GM12874 (cell line): ENCODE measurements around the gene PAK1.

Source experiments
- TF ChIP-seq, protein P1 (sequence below): IDR thresholded peaks from 2 replicates; pipeline ENCODE4 v1.5.1; 2011; ENCODE audit warnings: low read depth, mild to moderate bottlenecking, control low read depth, low read length, moderate library complexity; ENCODE audit not compliant: insufficient read depth

The PAK1 gene

DNA sequence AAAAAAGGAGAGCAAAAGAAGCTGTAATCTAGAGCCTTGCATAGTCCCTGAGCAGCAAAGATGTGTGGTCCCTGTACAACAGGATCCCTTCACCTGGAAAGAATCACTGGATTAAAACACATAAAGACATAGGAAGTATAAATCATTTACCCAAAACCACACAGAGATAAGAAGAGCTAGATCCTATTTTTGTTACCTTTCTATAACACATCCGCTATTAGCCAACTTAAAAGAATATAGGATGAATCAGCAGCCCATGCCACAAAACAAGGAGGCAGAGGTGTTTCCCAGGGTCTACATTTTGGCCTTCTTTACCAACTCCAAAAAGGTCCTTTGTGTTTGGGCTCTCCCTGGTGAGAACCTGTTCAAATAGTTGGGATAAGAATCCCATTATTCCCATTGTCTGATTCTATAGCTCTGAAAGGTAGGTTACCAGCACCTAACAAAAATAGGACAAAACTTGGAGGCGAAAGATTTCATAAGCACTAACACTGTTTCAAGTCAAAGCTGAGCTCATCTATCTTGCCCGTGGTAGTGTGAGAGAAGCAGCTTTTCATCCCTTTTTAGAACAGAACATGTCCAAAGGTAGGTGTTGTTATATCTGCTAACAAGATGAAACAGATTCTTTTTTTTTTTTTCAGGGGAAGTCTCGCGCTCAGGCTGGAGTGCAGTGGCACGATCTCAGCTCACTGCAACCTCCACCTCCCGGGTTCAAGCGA lies 26.8 kb downstream of the PAK1 start:
- TF ChIP-seq, protein P1, sequence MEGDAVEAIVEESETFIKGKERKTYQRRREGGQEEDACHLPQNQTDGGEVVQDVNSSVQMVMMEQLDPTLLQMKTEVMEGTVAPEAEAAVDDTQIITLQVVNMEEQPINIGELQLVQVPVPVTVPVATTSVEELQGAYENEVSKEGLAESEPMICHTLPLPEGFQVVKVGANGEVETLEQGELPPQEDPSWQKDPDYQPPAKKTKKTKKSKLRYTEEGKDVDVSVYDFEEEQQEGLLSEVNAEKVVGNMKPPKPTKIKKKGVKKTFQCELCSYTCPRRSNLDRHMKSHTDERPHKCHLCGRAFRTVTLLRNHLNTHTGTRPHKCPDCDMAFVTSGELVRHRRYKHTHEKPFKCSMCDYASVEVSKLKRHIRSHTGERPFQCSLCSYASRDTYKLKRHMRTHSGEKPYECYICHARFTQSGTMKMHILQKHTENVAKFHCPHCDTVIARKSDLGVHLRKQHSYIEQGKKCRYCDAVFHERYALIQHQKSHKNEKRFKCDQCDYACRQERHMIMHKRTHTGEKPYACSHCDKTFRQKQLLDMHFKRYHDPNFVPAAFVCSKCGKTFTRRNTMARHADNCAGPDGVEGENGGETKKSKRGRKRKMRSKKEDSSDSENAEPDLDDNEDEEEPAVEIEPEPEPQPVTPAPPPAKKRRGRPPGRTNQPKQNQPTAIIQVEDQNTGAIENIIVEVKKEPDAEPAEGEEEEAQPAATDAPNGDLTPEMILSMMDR, result no peak

DNA sequence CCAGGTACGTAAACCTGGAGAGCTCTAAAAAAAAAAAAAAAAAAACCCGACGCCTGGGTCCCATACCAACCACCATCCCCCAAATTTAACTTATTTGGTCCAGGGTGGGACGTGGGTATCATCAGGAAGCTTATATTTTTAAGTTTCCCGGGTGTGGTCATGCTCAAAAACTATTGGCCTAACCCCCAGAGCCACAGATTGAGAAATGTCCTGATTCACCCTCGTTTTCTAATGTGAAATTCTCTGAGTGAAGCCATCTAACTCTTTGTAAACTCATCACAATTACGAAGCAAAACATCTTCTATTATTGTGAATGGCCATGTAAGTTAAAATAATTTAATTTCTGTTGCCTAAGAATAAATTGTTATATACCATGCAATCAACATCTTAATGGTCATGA lies 29.6 kb downstream of the PAK1 start:
- TF ChIP-seq, protein P1, result no peak

DNA sequence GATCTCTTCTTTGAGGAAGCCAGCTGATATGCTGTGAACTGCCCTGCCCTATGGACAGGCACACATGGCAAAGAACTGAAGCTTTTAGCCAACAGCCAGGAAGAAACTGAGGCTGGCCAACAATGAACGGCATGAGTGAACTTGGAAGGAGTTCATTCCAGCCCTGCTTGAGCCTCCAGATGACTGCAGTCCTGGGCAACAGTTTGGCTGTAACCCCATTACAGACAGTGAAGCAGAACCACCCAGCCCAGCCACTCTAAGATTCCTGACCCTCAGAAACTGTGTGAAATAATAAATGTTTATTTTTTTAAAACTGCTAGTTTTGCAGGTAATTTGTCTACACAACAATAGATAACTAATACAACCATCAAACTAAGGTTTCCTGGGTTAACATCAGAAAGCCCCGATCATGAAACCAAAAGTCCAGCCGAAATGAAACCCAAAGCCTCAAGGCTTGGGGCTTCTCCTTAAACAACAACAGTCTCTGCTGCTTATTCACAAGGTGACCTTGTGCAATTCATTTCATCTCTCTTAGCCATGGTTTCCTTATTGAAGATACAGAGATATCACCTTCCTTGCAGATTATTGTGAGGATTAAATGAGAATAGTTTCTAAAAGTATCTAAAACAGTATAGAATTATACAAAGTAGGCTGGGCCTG lies 31.4 kb downstream of the PAK1 start:
- TF ChIP-seq, protein P1, result no peak

DNA sequence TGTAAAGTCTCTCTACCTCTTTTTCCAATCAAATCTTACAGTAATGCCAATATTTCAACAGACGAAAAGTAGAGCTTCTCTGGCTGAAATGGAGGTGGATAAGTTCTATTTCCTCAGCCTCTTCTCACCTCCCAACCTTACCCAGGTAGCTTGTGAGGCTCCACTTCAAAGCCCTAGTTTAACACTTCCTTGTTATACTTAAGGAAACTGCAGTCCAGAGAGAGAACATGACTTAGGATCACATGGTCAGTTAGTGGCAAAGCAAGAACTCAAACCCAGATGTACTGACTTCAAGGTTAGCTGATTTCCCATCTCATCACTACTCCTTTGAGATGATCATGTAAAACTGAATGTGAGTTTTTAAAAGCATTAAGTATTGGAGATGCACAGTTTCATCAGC lies 32.5 kb downstream of the PAK1 start:
- TF ChIP-seq, protein P1, result no peak

DNA sequence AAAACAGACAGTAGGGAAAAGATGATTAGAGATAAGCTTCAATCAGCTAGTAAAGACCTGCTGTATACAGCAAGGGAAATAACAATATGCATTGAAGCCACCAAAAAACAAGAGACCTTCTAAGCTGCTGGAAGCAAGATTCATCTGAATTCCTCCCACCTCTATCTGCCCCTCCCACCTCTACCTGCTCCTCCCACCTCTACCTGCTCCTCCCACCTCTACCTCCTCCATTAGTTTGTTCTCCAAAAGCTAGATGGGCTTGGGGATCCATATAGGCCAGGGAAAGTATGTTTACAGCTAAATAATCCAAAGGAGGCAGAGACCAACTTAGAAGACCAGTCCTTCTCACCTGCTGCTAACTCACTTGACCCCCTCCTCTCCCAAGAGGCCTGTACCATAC lies 33.2 kb downstream of the PAK1 start:
- TF ChIP-seq, protein P1, result no peak

DNA sequence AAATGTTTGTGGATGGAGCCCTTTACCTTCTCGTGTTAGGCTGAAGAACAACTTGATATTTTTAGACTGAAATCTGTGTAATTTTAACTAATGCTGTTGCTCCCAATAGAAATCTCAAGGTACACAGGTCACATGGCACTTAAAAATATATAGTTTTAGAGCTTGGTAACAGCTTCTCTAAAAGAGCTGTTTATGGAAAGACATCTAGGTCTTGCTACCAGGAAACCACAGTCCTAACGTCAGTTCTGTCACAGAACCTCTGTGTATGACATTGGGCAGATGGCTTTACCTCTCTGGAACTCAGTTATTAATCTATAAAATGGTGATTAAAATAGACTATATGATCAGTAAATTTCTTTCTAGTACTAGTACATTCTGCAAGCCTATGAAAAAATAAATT lies 35.4 kb downstream of the PAK1 start:
- TF ChIP-seq, protein P1, result no peak

DNA sequence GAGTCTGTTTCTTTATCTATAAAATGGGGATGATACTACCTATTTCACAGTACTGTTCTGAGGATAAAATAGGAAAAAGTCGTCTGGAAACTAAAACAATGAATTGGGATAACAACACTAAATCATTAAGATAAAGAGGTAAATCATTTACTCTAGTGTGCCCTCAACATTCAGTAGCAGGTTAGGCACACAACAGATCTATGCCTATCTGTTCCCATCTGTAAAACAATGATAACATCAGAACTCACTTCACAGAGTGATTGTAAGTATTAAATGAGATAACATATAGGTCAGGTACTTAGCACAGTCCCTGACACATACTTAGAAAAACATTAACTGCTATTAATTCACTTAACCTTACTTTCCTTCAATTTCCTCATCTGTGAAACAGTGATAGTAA lies 36.9 kb downstream of the PAK1 start:
- TF ChIP-seq, protein P1, result no peak
